ENCODE data around the gene NT5C1B.

DNA sequence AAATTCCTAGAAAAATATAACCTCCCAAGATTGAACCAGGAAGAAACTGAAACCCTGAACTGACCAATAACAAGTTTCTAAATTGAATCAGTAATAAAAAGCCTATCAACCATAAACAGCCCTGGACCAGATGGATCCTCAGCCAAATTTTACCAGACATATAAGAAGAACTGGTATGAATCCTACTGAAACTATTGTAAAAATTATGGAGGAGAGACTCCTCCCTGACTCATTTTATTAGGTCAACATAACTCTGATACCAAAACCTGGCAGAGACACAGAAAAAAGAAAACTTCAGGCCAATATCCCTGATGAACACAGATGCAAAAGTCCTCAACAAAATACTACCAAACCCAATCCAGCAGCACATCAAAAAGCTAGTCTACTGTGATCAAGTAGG, 11.3 kb downstream of the NT5C1B start:
- no peak for TF ChIP-seq EZH2 (IDR thresholded peaks at IDR 0.05; ENCODE audit: borderline replicate concordance, low read length)
- TF ChIP-seq, protein P1, sequence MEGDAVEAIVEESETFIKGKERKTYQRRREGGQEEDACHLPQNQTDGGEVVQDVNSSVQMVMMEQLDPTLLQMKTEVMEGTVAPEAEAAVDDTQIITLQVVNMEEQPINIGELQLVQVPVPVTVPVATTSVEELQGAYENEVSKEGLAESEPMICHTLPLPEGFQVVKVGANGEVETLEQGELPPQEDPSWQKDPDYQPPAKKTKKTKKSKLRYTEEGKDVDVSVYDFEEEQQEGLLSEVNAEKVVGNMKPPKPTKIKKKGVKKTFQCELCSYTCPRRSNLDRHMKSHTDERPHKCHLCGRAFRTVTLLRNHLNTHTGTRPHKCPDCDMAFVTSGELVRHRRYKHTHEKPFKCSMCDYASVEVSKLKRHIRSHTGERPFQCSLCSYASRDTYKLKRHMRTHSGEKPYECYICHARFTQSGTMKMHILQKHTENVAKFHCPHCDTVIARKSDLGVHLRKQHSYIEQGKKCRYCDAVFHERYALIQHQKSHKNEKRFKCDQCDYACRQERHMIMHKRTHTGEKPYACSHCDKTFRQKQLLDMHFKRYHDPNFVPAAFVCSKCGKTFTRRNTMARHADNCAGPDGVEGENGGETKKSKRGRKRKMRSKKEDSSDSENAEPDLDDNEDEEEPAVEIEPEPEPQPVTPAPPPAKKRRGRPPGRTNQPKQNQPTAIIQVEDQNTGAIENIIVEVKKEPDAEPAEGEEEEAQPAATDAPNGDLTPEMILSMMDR (IDR thresholded peaks at IDR 0.05; ENCODE audit: low read length) = no peak
